ENCODE data around the gene PIK3CA. TPM values are rescaled to one million over a fixed set of nuclear protein-coding genes. Genes with fewer than 3 reads are reported as not detected.

Gene PIK3CA
- total RNA-seq, 1 experiment from 2014 or later = 12.0 TPM

DNA sequence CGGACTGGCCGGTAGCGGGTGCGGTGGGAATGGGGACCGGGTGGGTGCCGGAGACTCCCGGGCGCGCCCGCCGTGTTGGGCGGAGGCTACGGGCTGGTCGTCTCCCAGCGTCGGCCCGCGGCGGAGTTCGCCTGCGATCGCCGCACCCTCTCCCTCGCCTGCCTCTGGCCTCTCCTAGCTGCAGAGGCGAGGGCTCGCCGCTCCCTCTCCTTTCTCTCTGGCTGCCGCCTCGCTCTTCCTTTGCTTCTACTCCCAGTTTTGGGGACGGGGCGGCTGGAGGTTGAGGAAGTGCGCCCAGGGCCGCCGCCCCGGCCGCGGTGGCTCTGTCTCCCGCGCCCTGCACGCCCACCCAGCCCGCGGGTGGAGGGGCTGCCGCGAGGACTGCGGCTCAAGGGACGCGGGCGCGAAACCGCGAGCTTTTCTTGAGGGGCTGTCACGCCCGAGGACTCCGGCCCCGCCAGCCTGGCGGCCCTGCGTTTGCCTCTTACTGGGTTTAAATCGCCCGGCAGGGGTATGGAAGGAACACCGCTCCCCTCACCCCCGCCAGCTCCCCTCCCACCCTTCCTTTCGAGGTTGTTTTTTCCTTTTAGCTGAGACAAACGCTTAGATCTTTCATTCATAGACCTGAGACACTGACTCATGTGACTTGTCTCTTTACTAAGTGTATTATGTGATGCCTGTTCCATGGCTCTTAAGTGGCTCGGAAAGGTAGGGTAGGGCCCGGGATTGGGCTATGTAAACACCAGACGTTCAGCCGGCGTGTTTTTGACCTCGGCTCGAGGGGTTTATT lies 654 bp downstream of the PIK3CA start:
- Histone ChIP-seq H2BK20ac (ENCODE audit: low read depth, low read length, poor library complexity, severe bottlenecking) (no peak overlapping the region), H3K27me3 (ENCODE audit: insufficient read depth, low read length) (no peaks in the 10 kb centered on the region), H2BK12ac (ENCODE audit: insufficient read length, low read depth, low read length) (no peak overlapping the region), H3K18ac (ENCODE audit: insufficient read length, low read depth, low read length) (no peak overlapping the region), H3K79me1 (ENCODE audit: insufficient read depth, low read depth, low read length, poor library complexity, severe bottlenecking) (no peaks in the 10 kb centered on the region), H2AK5ac (ENCODE audit: insufficient read length, low read length) (no peak overlapping the region), H4K20me1 (ENCODE audit: control insufficient read depth, insufficient read depth, insufficient read length) (no peaks in the 10 kb centered on the region), H3K79me2 (ENCODE audit: insufficient read depth, low read length) (peaks cover 3% of the 10 kb centered on the region; the same call in 1 of the 2 replicates), H2BK120ac (ENCODE audit: low read depth, low read length, poor library complexity, severe bottlenecking) (no peak overlapping the region), H2BK5ac (ENCODE audit: insufficient read length, low read length) (no peak overlapping the region), H3K56ac (ENCODE audit: insufficient read length, low read depth, low read length) (no peak overlapping the region), H3K23me2 (ENCODE audit: insufficient read length, low read depth, low read length, poor library complexity, severe bottlenecking) (peaks cover 9% of the 10 kb centered on the region), H3K9ac (ENCODE audit: extremely low read depth, insufficient read length, low read length) (peak overlapping the region; percentile 89), H4K91ac (ENCODE audit: insufficient read length, low read depth, low read length) (no peak overlapping the region), H3K27ac (ENCODE audit: insufficient read length, low read depth, low read length) (no peak overlapping the region), H3K14ac (ENCODE audit: insufficient read depth, low read length) (peak overlapping the region; percentile 76), H3K4ac (ENCODE audit: low read depth, low read length) (no peak overlapping the region), H3K4me2 (ENCODE audit: insufficient read depth, insufficient read length, low read length) (peak overlapping the region; percentile 64), H2BK15ac (ENCODE audit: low read depth, low read length) (no peak overlapping the region), H2AFZ (ENCODE audit: low read length) (no peak overlapping the region), H3T11ph (ENCODE audit: low read length) (no peak overlapping the region), H3K23ac (ENCODE audit: insufficient read length, low read depth, low read length) (no peak overlapping the region), H3K9me3 (ENCODE audit: control insufficient read depth, low read depth, low read length) (no peaks in the 10 kb centered on the region), H4K5ac (ENCODE audit: insufficient read length, low read depth, low read length) (no peak overlapping the region), H3K4me1 (ENCODE audit: insufficient read depth, low read length) (no peaks in the 10 kb centered on the region), H4K8ac (replicated peaks; ENCODE audit: insufficient read length, low read depth, low read length) (no peak overlapping the region)
- peak overlapping the region; percentile 35 to 94 (median 60); a peak in 5 of 7 replicates for H3K27ac Mint-ChIP-seq
- H3K9me3 Mint-ChIP-seq = no peaks in the 10 kb centered on the region
- H3K36me3 Mint-ChIP-seq (ENCODE audit: insufficient read depth in 1 of 3, low read depth in 3 of 3) = no peaks in the 10 kb centered on the region
- peak overlapping the region in 1 of 2 experiments; percentile 98; a peak in 4 of 5 replicates for H3K4me3 Mint-ChIP-seq
- H3K27me3 Mint-ChIP-seq (ENCODE audit: low read depth) = no peaks in the 10 kb centered on the region
- no peak for DNase-seq
- WGBS (ENCODE audit: extremely low coverage, insufficient read length, low lambda C conversion rate) = no CpG with 5 or more reads among the region's 70 CpGs
- peaks cover 26 to 27% of the 10 kb centered on the region in 2 experiments for H3K4me1 Mint-ChIP-seq
- TF ChIP-seq, protein P1, sequence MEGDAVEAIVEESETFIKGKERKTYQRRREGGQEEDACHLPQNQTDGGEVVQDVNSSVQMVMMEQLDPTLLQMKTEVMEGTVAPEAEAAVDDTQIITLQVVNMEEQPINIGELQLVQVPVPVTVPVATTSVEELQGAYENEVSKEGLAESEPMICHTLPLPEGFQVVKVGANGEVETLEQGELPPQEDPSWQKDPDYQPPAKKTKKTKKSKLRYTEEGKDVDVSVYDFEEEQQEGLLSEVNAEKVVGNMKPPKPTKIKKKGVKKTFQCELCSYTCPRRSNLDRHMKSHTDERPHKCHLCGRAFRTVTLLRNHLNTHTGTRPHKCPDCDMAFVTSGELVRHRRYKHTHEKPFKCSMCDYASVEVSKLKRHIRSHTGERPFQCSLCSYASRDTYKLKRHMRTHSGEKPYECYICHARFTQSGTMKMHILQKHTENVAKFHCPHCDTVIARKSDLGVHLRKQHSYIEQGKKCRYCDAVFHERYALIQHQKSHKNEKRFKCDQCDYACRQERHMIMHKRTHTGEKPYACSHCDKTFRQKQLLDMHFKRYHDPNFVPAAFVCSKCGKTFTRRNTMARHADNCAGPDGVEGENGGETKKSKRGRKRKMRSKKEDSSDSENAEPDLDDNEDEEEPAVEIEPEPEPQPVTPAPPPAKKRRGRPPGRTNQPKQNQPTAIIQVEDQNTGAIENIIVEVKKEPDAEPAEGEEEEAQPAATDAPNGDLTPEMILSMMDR (conservative IDR thresholded peaks at IDR 0.05) = no peak

Measured in H9 (cell line).